ENCODE data around the gene GDF2.

GRCh38 chr10:47329855-47330254, 7.6 kb downstream of the GDF2 start:
- TF ChIP-seq, protein P1, sequence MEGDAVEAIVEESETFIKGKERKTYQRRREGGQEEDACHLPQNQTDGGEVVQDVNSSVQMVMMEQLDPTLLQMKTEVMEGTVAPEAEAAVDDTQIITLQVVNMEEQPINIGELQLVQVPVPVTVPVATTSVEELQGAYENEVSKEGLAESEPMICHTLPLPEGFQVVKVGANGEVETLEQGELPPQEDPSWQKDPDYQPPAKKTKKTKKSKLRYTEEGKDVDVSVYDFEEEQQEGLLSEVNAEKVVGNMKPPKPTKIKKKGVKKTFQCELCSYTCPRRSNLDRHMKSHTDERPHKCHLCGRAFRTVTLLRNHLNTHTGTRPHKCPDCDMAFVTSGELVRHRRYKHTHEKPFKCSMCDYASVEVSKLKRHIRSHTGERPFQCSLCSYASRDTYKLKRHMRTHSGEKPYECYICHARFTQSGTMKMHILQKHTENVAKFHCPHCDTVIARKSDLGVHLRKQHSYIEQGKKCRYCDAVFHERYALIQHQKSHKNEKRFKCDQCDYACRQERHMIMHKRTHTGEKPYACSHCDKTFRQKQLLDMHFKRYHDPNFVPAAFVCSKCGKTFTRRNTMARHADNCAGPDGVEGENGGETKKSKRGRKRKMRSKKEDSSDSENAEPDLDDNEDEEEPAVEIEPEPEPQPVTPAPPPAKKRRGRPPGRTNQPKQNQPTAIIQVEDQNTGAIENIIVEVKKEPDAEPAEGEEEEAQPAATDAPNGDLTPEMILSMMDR (IDR thresholded peaks at IDR 0.05 in 4 of 5, conservative IDR thresholded peaks at IDR 0.05 in 1 of 5), result no peak
- TF ChIP-seq POLR2A (IDR thresholded peaks at IDR 0.05), result no peak
